IgD-negative memory B cell (primary cell): ENCODE measurements around the gene ABLIM3. TPM values are rescaled to one million over a fixed set of nuclear protein-coding genes. Genes with fewer than 3 reads are reported as not detected.
A peak's percentile ranks its signal among the peaks of the same experiment; 100 is the strongest.
"Not testable (repeated sequence)": the region's sequence is repeated elsewhere in the genome, so short reads cannot be mapped to it uniquely, and the experiment has no call there.

ENCODE experiments used
- H3K27ac Mint-ChIP-seq, 3 donors: one replicate each; pipeline ENCODE4 v1.8.0; 2020 to 2022; ENCODE audit warnings: mild to moderate bottlenecking in 3 of 3, mixed read lengths in 3 of 3, moderate library complexity in 1 of 3
- H3K27me3 Mint-ChIP-seq: one replicate; pipeline ENCODE4 v1.8.0; 2021; ENCODE audit warnings: mixed read lengths
- H3K36me3 Mint-ChIP-seq: one replicate; pipeline ENCODE4 v1.8.0; 2020; ENCODE audit warnings: mild to moderate bottlenecking, mixed read lengths
- H3K4me1 Mint-ChIP-seq, 3 donors: one replicate each; pipeline ENCODE4 v1.8.0; 2020 to 2022; ENCODE audit warnings: mixed read lengths in 3 of 3, mild to moderate bottlenecking in 1 of 3
- H3K4me3 Mint-ChIP-seq, 4 donors: one replicate each; pipeline ENCODE4 v1.8.0; 2020 to 2022; ENCODE audit warnings: mild to moderate bottlenecking in 4 of 4, mixed read lengths in 4 of 4, moderate library complexity in 3 of 4
- H3K9me3 Mint-ChIP-seq, 3 donors: one replicate each; pipeline ENCODE4 v1.8.0; 2020 to 2021; ENCODE audit warnings: mixed read lengths in 3 of 3, mild to moderate bottlenecking in 1 of 3
- polyA plus RNA-seq: library from polyadenylated mRNA; unstranded; fragments of 300-500 nt; fragmentation: Illumina TruSeq; gene quantifications from one replicate; pipeline ENCODE4 v1.2.3, GENCODE V29; 2021

ABLIM3 gene
- polyA plus RNA-seq, 1 donor from 2014 or later = 0.14 TPM

DNA sequence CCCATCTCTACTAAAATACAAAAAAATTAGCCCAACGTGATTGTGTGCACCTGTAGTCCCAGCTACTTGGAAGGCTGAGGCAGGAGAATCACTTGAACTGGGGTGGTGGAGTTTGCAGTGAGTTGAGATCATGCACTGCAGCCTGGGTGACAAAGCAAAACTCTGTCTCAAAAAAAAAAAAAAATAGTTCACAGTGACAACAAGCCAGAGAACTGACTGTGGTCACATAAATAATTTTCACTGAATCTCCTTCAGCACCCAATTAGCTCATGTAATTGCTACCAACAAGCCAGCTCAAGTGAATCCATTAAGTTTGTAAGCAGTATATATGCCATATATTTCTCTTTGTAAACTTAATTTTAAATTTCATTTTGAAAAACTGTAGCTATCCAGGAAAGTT is 115.8 kb downstream of the ABLIM3 start:
- Mint-ChIP-seq H3K27ac (no peak overlapping the region), H3K4me1 (peaks cover 0 to 1% (median 0%) of the 10 kb centered on the region in 3 donors), H3K36me3 (no peaks in the 10 kb centered on the region), H3K4me3 (no peak overlapping the region), H3K9me3 (no peaks in the 10 kb centered on the region), H3K27me3 (peaks cover 19% of the 10 kb centered on the region)

GRCh38 chr5:149257889-149258705 is 116.8 kb downstream of the ABLIM3 start:
- no peaks in the 10 kb centered on the region for H3K9me3 Mint-ChIP-seq
- H3K27me3 Mint-ChIP-seq = peaks cover 23% of the 10 kb centered on the region
- no peaks in the 10 kb centered on the region for H3K36me3 Mint-ChIP-seq
- H3K27ac Mint-ChIP-seq = no peak overlapping the region
- H3K4me3 Mint-ChIP-seq = no peak overlapping the region
- peaks cover 0 to 1% (median 0%) of the 10 kb centered on the region in 3 donors for H3K4me1 Mint-ChIP-seq

DNA sequence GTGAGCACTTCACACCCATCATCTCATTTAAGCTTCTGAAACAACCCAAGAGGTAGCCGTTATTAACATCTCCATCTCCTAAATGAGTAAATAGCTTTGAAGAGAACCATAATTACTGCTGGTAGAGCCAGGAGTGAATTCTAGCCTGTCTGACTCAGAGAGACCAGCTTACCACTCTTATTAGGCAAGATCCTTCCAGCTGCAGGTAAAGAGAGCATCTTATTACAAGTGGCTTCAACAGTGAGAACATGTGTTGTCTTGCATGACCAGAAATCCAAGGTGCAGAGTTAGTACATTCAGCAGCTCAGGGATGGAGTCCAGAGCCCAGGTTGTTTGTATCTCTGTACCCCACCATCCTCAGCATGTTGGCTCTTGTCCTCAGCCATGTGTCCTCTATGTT is 119.5 kb downstream of the ABLIM3 start:
- Mint-ChIP-seq H3K27ac (no peak overlapping the region), H3K4me1 (peaks cover 6 to 8% (median 7%) of the 10 kb centered on the region in 3 donors), H3K4me3 (no peak overlapping the region), H3K27me3 (peaks cover 15% of the 10 kb centered on the region), H3K9me3 (no peaks in the 10 kb centered on the region), H3K36me3 (no peaks in the 10 kb centered on the region)

GRCh38 chr5:149261246-149261645 is 120.0 kb downstream of the ABLIM3 start:
- H3K27ac Mint-ChIP-seq = no peak overlapping the region

DNA sequence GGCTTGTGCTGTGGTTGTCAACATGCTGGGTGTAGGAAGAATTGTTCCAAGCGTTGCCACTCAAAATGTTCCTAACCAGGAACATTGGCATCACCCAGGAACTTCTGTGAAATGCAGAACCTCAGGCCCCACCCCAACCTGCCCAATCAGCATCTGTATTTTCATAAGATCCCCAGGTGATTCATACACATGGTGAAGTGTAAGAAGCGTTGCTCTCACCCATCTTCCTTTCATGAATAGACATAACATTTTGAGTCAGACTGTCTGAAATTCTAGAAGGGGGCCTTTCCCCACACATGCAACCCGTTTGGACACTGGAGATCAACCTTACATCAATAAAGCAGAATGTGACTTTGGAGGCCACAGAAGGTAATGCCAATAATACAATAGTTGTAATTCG is 121.0 kb downstream of the ABLIM3 start:
- no peak overlapping the region for H3K4me3 Mint-ChIP-seq
- peaks cover 15% of the 10 kb centered on the region for H3K27me3 Mint-ChIP-seq
- no peaks in the 10 kb centered on the region for H3K36me3 Mint-ChIP-seq
- no peak overlapping the region for H3K27ac Mint-ChIP-seq
- H3K4me1 Mint-ChIP-seq = peaks cover 6 to 8% (median 7%) of the 10 kb centered on the region in 3 donors
- no peaks in the 10 kb centered on the region for H3K9me3 Mint-ChIP-seq

More at GRCh38 chr5:149261246-149261645, 120.0 kb downstream of the ABLIM3 start:
- no peaks in the 10 kb centered on the region for H3K36me3 Mint-ChIP-seq
- no peak overlapping the region for H3K4me3 Mint-ChIP-seq
- H3K9me3 Mint-ChIP-seq = no peaks in the 10 kb centered on the region
- H3K27me3 Mint-ChIP-seq = peaks cover 15% of the 10 kb centered on the region
- H3K4me1 Mint-ChIP-seq = peaks cover 6 to 8% (median 7%) of the 10 kb centered on the region in 3 donors

GRCh38 chr5:149264439-149265067 is 123.3 kb downstream of the ABLIM3 start:
- no peak overlapping the region for H3K27ac Mint-ChIP-seq
- peaks cover 3 to 13% (median 8%) of the 10 kb centered on the region in 3 donors for H3K9me3 Mint-ChIP-seq
- peaks cover 10% of the 10 kb centered on the region for H3K27me3 Mint-ChIP-seq
- peaks cover 3% of the 10 kb centered on the region for H3K36me3 Mint-ChIP-seq
- H3K4me1 Mint-ChIP-seq = peaks cover 6 to 8% (median 7%) of the 10 kb centered on the region in 3 donors
- H3K4me3 Mint-ChIP-seq = no peak overlapping the region

- H3K27me3 Mint-ChIP-seq = peaks cover 9% of the 10 kb centered on the region
- peaks cover 3% of the 10 kb centered on the region for H3K36me3 Mint-ChIP-seq
- peaks cover 6 to 8% (median 7%) of the 10 kb centered on the region in 3 donors for H3K4me1 Mint-ChIP-seq
- peaks cover 3 to 13% (median 8%) of the 10 kb centered on the region in 3 donors for H3K9me3 Mint-ChIP-seq
- no peak overlapping the region for H3K4me3 Mint-ChIP-seq
- no peak overlapping the region for H3K27ac Mint-ChIP-seq
Measured at GRCh38 chr5:149265068-149265465, 123.8 kb downstream of the ABLIM3 start.

- no peak overlapping the region for H3K4me3 Mint-ChIP-seq
- peaks cover 3 to 13% (median 8%) of the 10 kb centered on the region in 3 donors for H3K9me3 Mint-ChIP-seq
- H3K27ac Mint-ChIP-seq = no peak overlapping the region
- H3K27me3 Mint-ChIP-seq = peaks cover 12% of the 10 kb centered on the region
- H3K4me1 Mint-ChIP-seq = peaks cover 6 to 8% (median 7%) of the 10 kb centered on the region in 3 donors
- peaks cover 3% of the 10 kb centered on the region for H3K36me3 Mint-ChIP-seq
Measured at GRCh38 chr5:149265597-149265996, 124.3 kb downstream of the ABLIM3 start.

DNA sequence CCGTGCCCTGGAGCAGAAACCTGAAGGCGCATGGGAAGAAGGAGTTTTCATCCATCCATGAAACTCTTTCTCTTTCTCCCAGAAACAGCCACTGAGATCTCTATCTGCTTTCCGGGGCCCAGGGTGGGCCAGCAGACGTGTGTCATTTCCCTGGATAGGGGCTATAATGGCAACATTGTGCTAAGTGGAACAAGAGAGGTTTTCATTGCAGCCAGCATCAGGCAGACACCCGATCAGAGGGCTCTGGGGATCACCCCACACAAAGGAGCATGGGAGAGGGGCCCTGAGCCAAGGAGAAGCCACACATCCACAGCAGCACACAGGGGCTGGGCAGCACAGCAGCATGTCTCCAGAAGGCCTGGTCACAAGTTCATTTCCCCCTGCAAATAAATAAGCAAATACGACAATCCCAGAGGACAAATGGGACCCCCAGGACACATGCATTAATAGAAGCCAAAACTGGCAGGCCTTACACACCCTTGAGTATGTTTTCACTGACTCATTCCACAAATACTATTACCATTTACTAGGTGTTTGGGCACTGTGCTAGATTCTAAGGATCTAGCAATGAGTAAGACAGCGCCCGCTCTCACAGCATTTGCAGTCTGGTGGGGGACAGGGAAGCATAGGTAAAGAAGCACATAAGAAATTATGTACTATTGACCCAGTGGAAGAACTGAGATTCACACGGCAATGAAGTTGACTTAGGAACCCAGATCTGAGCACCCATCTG is 126.1 kb downstream of the ABLIM3 start:
- Mint-ChIP-seq H3K9me3 (peaks cover 3 to 13% (median 8%) of the 10 kb centered on the region in 3 donors), H3K27me3 (peaks cover 20% of the 10 kb centered on the region), H3K4me1 (peaks cover 11 to 18% (median 13%) of the 10 kb centered on the region in 3 donors), H3K36me3 (peaks cover 3% of the 10 kb centered on the region), H3K27ac (peak overlapping the region in 1 of 3 donors; percentile 39), H3K4me3 (no peak overlapping the region)

GRCh38 chr5:149268928-149269557 is 127.8 kb downstream of the ABLIM3 start:
- Mint-ChIP-seq H3K27me3 (peaks cover 28% of the 10 kb centered on the region), H3K4me1 (peaks cover 14 to 18% (median 15%) of the 10 kb centered on the region in 3 donors), H3K9me3 (peaks cover 3 to 13% (median 8%) of the 10 kb centered on the region in 3 donors), H3K36me3 (peaks cover 5% of the 10 kb centered on the region), H3K4me3 (peak overlapping the region in 1 of 4 donors; percentile 34), H3K27ac (peak overlapping the region in 1 of 3 donors; percentile 76)

- H3K36me3 Mint-ChIP-seq = peaks cover 8% of the 10 kb centered on the region
- H3K4me1 Mint-ChIP-seq = peaks cover 7 to 10% (median 10%) of the 10 kb centered on the region in 3 donors
- H3K4me3 Mint-ChIP-seq = peak overlapping the region; percentile 13 to 54 (median 29)
- peaks cover 3 to 13% (median 8%) of the 10 kb centered on the region in 3 donors for H3K9me3 Mint-ChIP-seq
- H3K27me3 Mint-ChIP-seq = peaks cover 28% of the 10 kb centered on the region
- H3K27ac Mint-ChIP-seq = no peak overlapping the region
Measured at GRCh38 chr5:149271195-149271715, 130.0 kb downstream of the ABLIM3 start.

GRCh38 chr5:149271716-149272563 is 130.6 kb downstream of the ABLIM3 start, which contains the start of gene AFAP1L1:
Gene AFAP1L1, plus strand, starts transcription at chr5:149271859. Its CDS starts 110 bp downstream, at chr5:149271969.
- Mint-ChIP-seq H3K4me1 (peaks cover 7 to 10% (median 10%) of the 10 kb centered on the region in 3 donors), H3K27me3 (peaks cover 28% of the 10 kb centered on the region), H3K9me3 (peaks cover 3 to 13% (median 8%) of the 10 kb centered on the region in 3 donors), H3K36me3 (peaks cover 8% of the 10 kb centered on the region), H3K27ac (no peak within 1 kb of the TSS), H3K4me3 (peak within 1 kb of the TSS; percentile 77 to 93 (median 84))

GRCh38 chr5:149272781-149273180 is 131.5 kb downstream of the ABLIM3 start:
- H3K4me3 Mint-ChIP-seq = peak overlapping the region in 2 of 4 donors; percentile 17 to 47
- not testable (repeated sequence) for H3K36me3 Mint-ChIP-seq, H3K27ac Mint-ChIP-seq, H3K9me3 Mint-ChIP-seq
- H3K27me3 Mint-ChIP-seq = peaks cover 26% of the 10 kb centered on the region
- H3K4me1 Mint-ChIP-seq = peaks cover 7 to 10% (median 10%) of the 10 kb centered on the region in 3 donors
